Caco-2 (cell line): Measurements from ENCODE around the gene ANKRD42. TPM values are rescaled to one million over a fixed set of nuclear protein-coding genes. Genes with fewer than 3 reads are reported as not detected.

Experiments
- BruUV-seq: library from RNA; stranded (reverse); fragments of 400-500 nt; replicated peaks from 2 replicates; lab custom pipeline; 2021; lab: Mats Ljungman, UMichigan
- CTCF ChIA-PET: fragments of 300-600 bp; sonication (Branson Sonifier 250); formaldehyde crosslinking; loops from one replicate; lab custom pipeline; 2022; ENCODE audit warnings: antibody characterized with exemption; lab: Charles Lee
- POLR2A ChIA-PET: fragments of 300-600 bp; sonication (Branson Sonifier 250); formaldehyde crosslinking; loops from one replicate; lab custom pipeline; 2022; ENCODE audit warnings: antibody characterized with exemption; lab: Charles Lee
- DNase-seq, 2 experiments: peaks; one replicate each; pipeline versions ENCODE4 v3.0.0 to v3.0.0-alpha.2; 2020 to 2022
- H3K27me3 ChIP-seq: replicated peaks from 2 replicates; pipeline ENCODE4 v1.6.0; 2011; ENCODE audit warnings: low read length; ENCODE audit not compliant: control insufficient read depth, insufficient read depth
- H3K36me3 ChIP-seq: 2 replicates; pipeline ENCODE4 v1.5.1; 2011; ENCODE audit warnings: low read length; ENCODE audit not compliant: control insufficient read depth, insufficient read depth
- H3K4me1 ChIP-seq: fragments of 250-450 bp; sonication (Bioruptor Pico); 2 replicates; pipeline ENCODE4 v1.5.1; 2020; ENCODE audit warnings: mild to moderate bottlenecking
- H3K4me3 ChIP-seq: 2 replicates; pipeline ENCODE4 v1.5.1; 2011; ENCODE audit warnings: low read depth, mild to moderate bottlenecking, control low read depth, low read length
- H3K9me3 ChIP-seq: fragments of 250-450 bp; sonication (Bioruptor Pico); 2 replicates; pipeline ENCODE4 v1.5.1; 2020; ENCODE audit warnings: mild to moderate bottlenecking, moderate library complexity
- H3K27ac Mint-ChIP-seq: one replicate; pipeline ENCODE4 v1.8.0; 2022; ENCODE audit warnings: mixed read lengths; ENCODE audit not compliant: unreplicated experiment
- H3K27me3 Mint-ChIP-seq: one replicate; pipeline ENCODE4 v1.8.0; 2022; ENCODE audit warnings: mixed read lengths; ENCODE audit not compliant: insufficient read depth, unreplicated experiment
- H3K36me3 Mint-ChIP-seq: one replicate; pipeline ENCODE4 v1.8.0; 2022; ENCODE audit warnings: mild to moderate bottlenecking, mixed read lengths; ENCODE audit not compliant: insufficient read depth, unreplicated experiment
- H3K4me1 Mint-ChIP-seq: one replicate; pipeline ENCODE4 v1.8.0; 2022; ENCODE audit warnings: low read depth, mixed read lengths; ENCODE audit not compliant: unreplicated experiment
- H3K4me3 Mint-ChIP-seq: one replicate; pipeline ENCODE4 v1.8.0; 2022; ENCODE audit warnings: mild to moderate bottlenecking, moderate library complexity, mixed read lengths; ENCODE audit not compliant: unreplicated experiment
- H3K9me3 Mint-ChIP-seq: one replicate; pipeline ENCODE4 v1.8.0; 2022; ENCODE audit warnings: mixed read lengths; ENCODE audit not compliant: unreplicated experiment
- intact Hi-C: fragments of 100-400 bp; cut with micrococcal nuclease; formaldehyde crosslinking; loops from one replicate; pipeline ENCODE4 v1.10.0; 2022; ENCODE audit not compliant: unreplicated experiment
- total RNA-seq: library from RNA; stranded (reverse); gene quantifications from 2 replicates; pipeline ENCODE4 v1.2.3, GENCODE V29; 2022
- TF ChIP-seq, protein P1 (sequence below), 2 experiments: fragments of 200-600 bp in 1 of 2; IDR thresholded peaks; 1 replicate in 1 of 2; 2 replicates in 1 of 2; pipeline versions ENCODE4 v1.5.1 to v1.8.0; 2011 to 2022; ENCODE audit warnings: antibody characterized with exemption in 1 of 2, control low read depth in 1 of 2, inconsistent platforms in 1 of 2, low read depth in 1 of 2, low read length in 1 of 2, mild to moderate bottlenecking in 1 of 2, moderate library complexity in 1 of 2; ENCODE audit not compliant: insufficient read depth in 1 of 2, severe bottlenecking in 1 of 2, unreplicated experiment in 1 of 2

Gene ANKRD42
- total RNA-seq, 1 experiment from 2014 or later: 8.3 TPM

DNA sequence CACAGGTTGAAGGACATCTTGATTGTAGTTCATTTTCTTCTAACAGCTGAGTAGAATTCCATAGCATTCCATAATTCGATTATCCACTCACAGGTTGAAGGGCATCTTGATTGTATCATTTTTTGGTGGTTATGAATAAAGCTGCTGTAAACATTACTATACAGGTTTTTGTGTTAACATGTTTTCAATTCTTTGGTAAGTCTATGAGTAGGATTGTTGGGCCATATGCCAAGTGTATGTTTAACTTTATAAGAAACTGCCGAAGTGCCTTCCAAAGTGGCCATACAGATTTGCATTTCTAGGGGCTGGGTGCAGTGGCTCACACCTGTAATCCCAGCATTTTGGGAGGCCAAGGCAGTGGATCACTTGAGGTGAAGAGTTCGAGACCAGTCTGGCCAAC is 44.6 kb downstream of the ANKRD42 start:
- TF ChIP-seq, protein P1, sequence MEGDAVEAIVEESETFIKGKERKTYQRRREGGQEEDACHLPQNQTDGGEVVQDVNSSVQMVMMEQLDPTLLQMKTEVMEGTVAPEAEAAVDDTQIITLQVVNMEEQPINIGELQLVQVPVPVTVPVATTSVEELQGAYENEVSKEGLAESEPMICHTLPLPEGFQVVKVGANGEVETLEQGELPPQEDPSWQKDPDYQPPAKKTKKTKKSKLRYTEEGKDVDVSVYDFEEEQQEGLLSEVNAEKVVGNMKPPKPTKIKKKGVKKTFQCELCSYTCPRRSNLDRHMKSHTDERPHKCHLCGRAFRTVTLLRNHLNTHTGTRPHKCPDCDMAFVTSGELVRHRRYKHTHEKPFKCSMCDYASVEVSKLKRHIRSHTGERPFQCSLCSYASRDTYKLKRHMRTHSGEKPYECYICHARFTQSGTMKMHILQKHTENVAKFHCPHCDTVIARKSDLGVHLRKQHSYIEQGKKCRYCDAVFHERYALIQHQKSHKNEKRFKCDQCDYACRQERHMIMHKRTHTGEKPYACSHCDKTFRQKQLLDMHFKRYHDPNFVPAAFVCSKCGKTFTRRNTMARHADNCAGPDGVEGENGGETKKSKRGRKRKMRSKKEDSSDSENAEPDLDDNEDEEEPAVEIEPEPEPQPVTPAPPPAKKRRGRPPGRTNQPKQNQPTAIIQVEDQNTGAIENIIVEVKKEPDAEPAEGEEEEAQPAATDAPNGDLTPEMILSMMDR (IDR thresholded peaks at IDR 0.05; ENCODE audit: insufficient read depth in 1 of 2, low read depth in 1 of 2, low read length in 1 of 2, severe bottlenecking in 1 of 2, unreplicated experiment in 1 of 2): no peak
- no peak overlapping the region for H3K27ac Mint-ChIP-seq
- POLR2A ChIA-PET: interaction anchor here (1.1 kb wide), 1 partner anchor 48 kb away, joined by 3 read pairs; the partner anchor contains the start of gene CCDC90B
- peaks cover 9% of the 10 kb centered on the region for H3K4me1 ChIP-seq
- CTCF ChIA-PET: no interaction called here
- no peak for DNase-seq
- no peaks in the 10 kb centered on the region for H3K36me3 Mint-ChIP-seq
- peaks cover 27% of the 10 kb centered on the region for H3K4me1 Mint-ChIP-seq
- no peaks in the 10 kb centered on the region for H3K36me3 ChIP-seq
- no peaks in the 10 kb centered on the region for H3K9me3 ChIP-seq
- no peaks in the 10 kb centered on the region for H3K9me3 Mint-ChIP-seq
- H3K4me3 Mint-ChIP-seq: no peak overlapping the region
- H3K27me3 Mint-ChIP-seq: no peaks in the 10 kb centered on the region
- no TSS peak for BruUV-seq
- H3K27me3 ChIP-seq: no peaks in the 10 kb centered on the region
- no peak overlapping the region for H3K4me3 ChIP-seq
- intact Hi-C loops: no loop called here

DNA sequence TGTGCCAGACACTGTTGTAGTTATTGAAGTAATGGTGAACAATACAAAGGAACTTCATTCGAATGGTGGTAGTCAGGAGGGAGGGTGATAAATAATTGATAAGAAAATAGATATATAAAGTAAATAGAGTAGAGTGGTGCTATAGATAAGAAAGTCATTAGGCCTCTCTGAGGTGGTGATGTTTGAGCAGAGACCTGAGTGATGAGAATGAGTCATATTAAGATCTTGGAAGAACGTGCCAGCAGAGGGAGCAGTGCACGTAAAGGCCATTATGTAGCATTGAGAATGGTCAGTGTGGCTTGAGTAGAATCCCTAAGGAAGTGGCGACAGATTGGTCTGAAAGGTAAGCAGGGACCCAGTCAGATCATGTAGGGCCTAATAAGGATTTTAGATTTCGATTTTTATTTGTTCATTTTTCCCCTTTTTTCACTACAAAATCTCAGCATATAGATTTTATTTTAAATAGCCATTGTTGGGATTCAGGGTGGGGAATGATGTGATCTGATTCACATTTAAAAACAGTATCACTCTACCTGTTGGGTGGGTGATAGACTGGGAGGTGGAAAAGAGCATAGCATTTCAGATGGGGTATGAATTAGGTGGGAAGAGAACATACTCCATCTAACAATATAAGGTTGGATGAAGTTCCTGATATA is 47.9 kb downstream of the ANKRD42 start:
- Histone ChIP-seq H3K9me3 (no peaks in the 10 kb centered on the region), H3K36me3 (no peaks in the 10 kb centered on the region), H3K4me3 (no peak overlapping the region), H3K4me1 (peaks cover 9% of the 10 kb centered on the region), H3K27me3 (no peaks in the 10 kb centered on the region)
- CTCF ChIA-PET: no interaction called here
- no peaks in the 10 kb centered on the region for H3K9me3 Mint-ChIP-seq
- POLR2A ChIA-PET: no interaction called here
- no peak overlapping the region for H3K27ac Mint-ChIP-seq
- no TSS peak for BruUV-seq
- peaks cover 5% of the 10 kb centered on the region for H3K36me3 Mint-ChIP-seq
- no peak overlapping the region for H3K4me3 Mint-ChIP-seq
- H3K27me3 Mint-ChIP-seq: no peaks in the 10 kb centered on the region
- intact Hi-C loops: loop anchor here (1.0 to 2.0 kb wide), 9 partner anchors 9 to 579 kb away; partner anchors contain the start of gene CCDC90B
- TF ChIP-seq, protein P1 (IDR thresholded peaks at IDR 0.05; ENCODE audit: insufficient read depth in 1 of 2, low read depth in 1 of 2, low read length in 1 of 2, severe bottlenecking in 1 of 2, unreplicated experiment in 1 of 2): peak; percentile 86 to 92
- DNase-seq: peak; percentile 86
- peaks cover 21% of the 10 kb centered on the region for H3K4me1 Mint-ChIP-seq

DNA sequence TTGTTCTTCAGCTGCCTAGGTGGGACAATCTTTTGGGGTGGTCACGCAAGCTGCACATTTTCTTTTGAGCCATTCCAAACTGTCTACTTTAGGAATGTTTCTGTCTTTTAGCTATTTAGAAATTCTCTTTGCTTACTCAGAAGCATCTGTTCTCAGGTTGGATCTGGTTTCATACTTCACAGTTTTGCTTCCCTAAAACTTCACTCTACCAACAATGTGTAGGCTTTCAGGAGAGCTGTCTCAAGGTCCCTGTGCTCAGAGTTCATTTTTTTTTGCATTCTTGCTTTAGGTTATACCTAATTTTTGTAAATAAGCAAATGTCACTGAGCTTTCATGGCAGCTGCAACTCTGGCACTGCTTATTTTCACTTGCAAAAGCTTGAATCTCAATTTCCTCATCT is 55.9 kb downstream of the ANKRD42 start:
- Histone ChIP-seq H3K36me3 (no peaks in the 10 kb centered on the region), H3K27me3 (no peaks in the 10 kb centered on the region), H3K9me3 (no peaks in the 10 kb centered on the region), H3K4me3 (no peak overlapping the region), H3K4me1 (peaks cover 4% of the 10 kb centered on the region; the same call in 1 of the 2 replicates)
- H3K27me3 Mint-ChIP-seq: no peaks in the 10 kb centered on the region
- TF ChIP-seq, protein P1 (IDR thresholded peaks at IDR 0.05; ENCODE audit: insufficient read depth in 1 of 2, low read depth in 1 of 2, low read length in 1 of 2, severe bottlenecking in 1 of 2, unreplicated experiment in 1 of 2): no peak
- H3K36me3 Mint-ChIP-seq: peaks cover 5% of the 10 kb centered on the region
- BruUV-seq: no TSS peak
- ChIA-PET POLR2A (interaction anchor here (1.4 kb wide), 1 partner anchor 92 kb away, joined by 6 read pairs; the partner anchor contains the start of gene PCF11), CTCF (interaction anchor here (0.6 to 1.8 kb wide), 8 partner anchors 43 to 178 kb away, joined by 3 to 8 read pairs (median 4); partner anchors contain the start of gene RAB30)
- intact Hi-C loops: no loop called here
- H3K27ac Mint-ChIP-seq: no peak overlapping the region
- H3K9me3 Mint-ChIP-seq: no peaks in the 10 kb centered on the region
- no peak for DNase-seq
- peaks cover 7% of the 10 kb centered on the region for H3K4me1 Mint-ChIP-seq
- no peak overlapping the region for H3K4me3 Mint-ChIP-seq
